Kidney (tissue), 14 donors: ENCODE results near the gene ADGRV1. TPM values are rescaled to one million over a fixed set of nuclear protein-coding genes. Genes with fewer than 3 reads are reported as not detected.

ENCODE experiments used
- DNase-seq, 5 donors: peaks; one replicate each; pipeline ENCODE4 v3.0.0-alpha.2; 2013 to 2020
- FAIRE-seq: peaks from 2 replicates; lab custom pipeline; 2012; peaks lifted over from hg19 to GRCh38; lab: Jason Lieb, UNC
- H3K27ac ChIP-seq, 2 donors: one replicate each; pipeline ENCODE4 v1.7.0; 2013; ENCODE audit warnings: low read depth in 2 of 2, low read length in 2 of 2, inconsistent platforms in 1 of 2
- H3K27me3 ChIP-seq: one replicate; pipeline ENCODE4 v1.7.1; 2013; ENCODE audit warnings: low read length, inconsistent platforms; ENCODE audit not compliant: control insufficient read depth, insufficient read depth
- H3K36me3 ChIP-seq, 3 donors: one replicate each; pipeline versions ENCODE4 v1.7.0 to v1.7.1; 2013; ENCODE audit warnings: low read length in 3 of 3, control low read depth in 1 of 3, inconsistent platforms in 1 of 3; ENCODE audit not compliant: insufficient read depth in 3 of 3, control insufficient read depth in 2 of 3
- H3K4me1 ChIP-seq, 3 donors: one replicate each; pipeline versions ENCODE4 v1.7.0 to v1.7.1; 2013; ENCODE audit warnings: low read length in 3 of 3, inconsistent platforms in 1 of 3, low read depth in 1 of 3; ENCODE audit not compliant: control insufficient read depth in 2 of 3, insufficient read depth in 2 of 3
- H3K4me3 ChIP-seq, 3 donors: one replicate each; pipeline versions ENCODE4 v1.7.0 to v1.8.1; 2013; ENCODE audit warnings: low read length in 3 of 3, control low read depth in 1 of 3, inconsistent platforms in 1 of 3
- H3K9ac ChIP-seq, 3 donors: one replicate each; pipeline versions ENCODE4 v1.7.0 to v1.7.1; 2013; ENCODE audit warnings: low read length in 3 of 3, control low read depth in 1 of 3, inconsistent platforms in 1 of 3
- H3K9me3 ChIP-seq, 3 donors: one replicate each; pipeline versions ENCODE4 v1.7.0 to v1.7.1; 2013; ENCODE audit warnings: low read length in 3 of 3, control low read depth in 1 of 3, inconsistent platforms in 1 of 3; ENCODE audit not compliant: control insufficient read depth in 2 of 3, insufficient read depth in 1 of 3
- intact Hi-C: fragments of 100-400 bp; cut with DNase I; formaldehyde crosslinking; loops from one replicate; pipeline ENCODE4 v1.11.1; 2022
- polyA plus RNA-seq: library from polyadenylated mRNA; stranded (reverse); fragments of 350-450 nt; fragmentation: Illumina TruSeq; extraction: RNeasy Lipid Tissue Mini Kit (QIAGEN cat#74804); gene quantifications from one replicate; pipeline ENCODE4 v1.2.3, GENCODE V29; 2014; ENCODE audit warnings: low read depth, low replicate concordance; ENCODE audit not compliant: insufficient read depth
- total RNA-seq: library from RNA; stranded (reverse); fragmentation: NEBNext Ultra II Directional; extraction: Animal tissue kit (Norgen Biotek cat#: 25700); gene quantifications from one replicate; pipeline ENCODE4 v1.2.1, GENCODE V29; 2021
- TF ChIP-seq, protein P1 (sequence below): IDR thresholded peaks from 3 replicates; pipeline ENCODE4 v1.5.1; 2012; ENCODE audit warnings: mild to moderate bottlenecking, moderate library complexity, borderline replicate concordance; ENCODE audit not compliant: insufficient read depth; ENCODE audit errors: extremely low read depth
- donor health status: control.
- donor health status: control.
- donor health status: control.
- donor health status: control.
- donor health status: control.
- donor health status: DM: yes; HTN: yes; CAD: no.
- donor health status: Normal renal cell carcinoma (clear cell type).

ADGRV1 gene
- total and polyA plus RNA-seq, 2 donors from 2014 or later, result 7.0 to 7.3 TPM

GRCh38 chr5:91194824-91195381 lies 636.3 kb downstream of the ADGRV1 start:
- H3K27me3 ChIP-seq, result no peaks in the 10 kb centered on the region
- FAIRE-seq (no peak), DNase-seq (no peak)
- no peaks in the 10 kb centered on the region for H3K36me3 ChIP-seq
- no peak overlapping the region for H3K9ac ChIP-seq
- no peak overlapping the region for H3K27ac ChIP-seq
- no peak overlapping the region for H3K4me3 ChIP-seq
- intact Hi-C loops, result no loop called here
- no peaks in the 10 kb centered on the region for H3K9me3 ChIP-seq
- TF ChIP-seq, protein P1, sequence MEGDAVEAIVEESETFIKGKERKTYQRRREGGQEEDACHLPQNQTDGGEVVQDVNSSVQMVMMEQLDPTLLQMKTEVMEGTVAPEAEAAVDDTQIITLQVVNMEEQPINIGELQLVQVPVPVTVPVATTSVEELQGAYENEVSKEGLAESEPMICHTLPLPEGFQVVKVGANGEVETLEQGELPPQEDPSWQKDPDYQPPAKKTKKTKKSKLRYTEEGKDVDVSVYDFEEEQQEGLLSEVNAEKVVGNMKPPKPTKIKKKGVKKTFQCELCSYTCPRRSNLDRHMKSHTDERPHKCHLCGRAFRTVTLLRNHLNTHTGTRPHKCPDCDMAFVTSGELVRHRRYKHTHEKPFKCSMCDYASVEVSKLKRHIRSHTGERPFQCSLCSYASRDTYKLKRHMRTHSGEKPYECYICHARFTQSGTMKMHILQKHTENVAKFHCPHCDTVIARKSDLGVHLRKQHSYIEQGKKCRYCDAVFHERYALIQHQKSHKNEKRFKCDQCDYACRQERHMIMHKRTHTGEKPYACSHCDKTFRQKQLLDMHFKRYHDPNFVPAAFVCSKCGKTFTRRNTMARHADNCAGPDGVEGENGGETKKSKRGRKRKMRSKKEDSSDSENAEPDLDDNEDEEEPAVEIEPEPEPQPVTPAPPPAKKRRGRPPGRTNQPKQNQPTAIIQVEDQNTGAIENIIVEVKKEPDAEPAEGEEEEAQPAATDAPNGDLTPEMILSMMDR, result no peak
- H3K4me1 ChIP-seq, result peaks cover 0 to 3% (median 0%) of the 10 kb centered on the region in 3 donors

GRCh38 chr5:91200692-91201091 lies 642.1 kb downstream of the ADGRV1 start:
- Histone ChIP-seq H3K4me3 (no peak overlapping the region), H3K27me3 (no peaks in the 10 kb centered on the region), H3K4me1 (no peaks in the 10 kb centered on the region), H3K27ac (no peak overlapping the region), H3K9me3 (no peaks in the 10 kb centered on the region), H3K36me3 (no peaks in the 10 kb centered on the region), H3K9ac (no peak overlapping the region)
- intact Hi-C loops, result loop anchor here (10.0 kb wide), 1 partner anchor 76 kb away; no protein-coding TSS in a partner anchor
- no peak for FAIRE-seq
- no peak for DNase-seq
- TF ChIP-seq, protein P1, result no peak

GRCh38 chr5:91206103-91206502 lies 647.5 kb downstream of the ADGRV1 start:
- no peaks in the 10 kb centered on the region for H3K36me3 ChIP-seq
- intact Hi-C loops, result loop anchor here (10.0 kb wide), 1 partner anchor 81 kb away; no protein-coding TSS in a partner anchor
- no peaks in the 10 kb centered on the region for H3K9me3 ChIP-seq
- DNase-seq (no peak), FAIRE-seq (no peak)
- TF ChIP-seq, protein P1, result no peak
- no peaks in the 10 kb centered on the region for H3K4me1 ChIP-seq
- no peak overlapping the region for H3K9ac ChIP-seq
- H3K27me3 ChIP-seq, result no peaks in the 10 kb centered on the region
- H3K27ac ChIP-seq, result no peak overlapping the region
- no peak overlapping the region for H3K4me3 ChIP-seq
